ENCODE measurements around the gene GATAD2B.

- no peak for TF ChIP-seq EZH2 (IDR thresholded peaks at IDR 0.05; ENCODE audit: borderline replicate concordance, low read depth, low read length, severe bottlenecking)
- TF ChIP-seq CTCF (IDR thresholded peaks at IDR 0.05; ENCODE audit: extremely low read depth in 1 of 2, insufficient read depth in 1 of 2, low read depth in 1 of 2, low read length in 2 of 2), result no peak
- no peak for TF ChIP-seq POLR2A (IDR thresholded peaks at IDR 0.05; ENCODE audit: low read depth, low read length)
- no peak for TF ChIP-seq POLR2AphosphoS5 (IDR thresholded peaks at IDR 0.05; ENCODE audit: insufficient read depth, low read depth, low read length)
- no peak for TF ChIP-seq MAX (IDR thresholded peaks at IDR 0.05; ENCODE audit: insufficient read depth, insufficient read length)
- no peak for TF ChIP-seq FOS (IDR thresholded peaks at IDR 0.05; ENCODE audit: borderline replicate concordance, insufficient read depth, low read length)
These were observed 145.1 kb downstream of the GATAD2B start for GRCh38 chr1:153777648-153778047.

All from endothelial cell of umbilical vein (primary cell).